ENCODE measurements around the gene GLCCI1. TPM values are rescaled to one million over a fixed set of nuclear protein-coding genes. Genes with fewer than 3 reads are reported as not detected.

GLCCI1 gene
- polyA plus RNA-seq, 2 of the 4 experiments (the other 2 are of a cell fraction) = 1.2 to 2.8 TPM

DNA sequence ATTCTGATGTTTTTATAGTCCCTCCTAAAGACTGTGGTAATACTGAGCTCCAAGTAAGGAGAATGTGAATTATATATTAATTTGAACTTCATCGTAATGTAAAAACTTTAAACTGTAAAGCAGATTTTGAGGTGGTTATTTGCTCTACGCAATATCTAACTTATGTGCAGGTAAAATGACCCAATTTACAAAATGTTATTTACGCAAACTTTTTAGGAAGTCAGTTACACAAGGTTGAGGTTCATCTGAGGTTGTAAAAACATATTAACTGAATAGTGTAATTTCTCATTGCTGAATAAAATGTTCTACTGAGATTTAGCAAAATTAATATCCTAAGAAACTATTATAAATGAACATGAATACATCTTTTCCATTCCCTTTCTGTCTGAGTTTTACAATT, 15.8 kb downstream of the GLCCI1 start:
- ChIA-PET POLR2A (no interaction called here), CTCF (no interaction called here)
- H3K4me3 ChIP-seq = no peak overlapping the region
- FAIRE-seq (no peak), DNase-seq (ENCODE audit: low read depth in 1 of 2, low spot score in 1 of 2) (no peak), ATAC-seq (no peak)
- no peaks in the 10 kb centered on the region for H3K4me1 ChIP-seq
- no peaks in the 10 kb centered on the region for H3K9me3 ChIP-seq
- no peak overlapping the region for H3K4me2 ChIP-seq
- 78% methylated on average over 3 of the region's 3 CpGs for WGBS (ENCODE audit: missing lambda C conversion rate)
- TF ChIP-seq JUNB (IDR thresholded peaks at IDR 0.05) (no peak), POLR2A (IDR thresholded peaks at IDR 0.05; ENCODE audit: low read length) (no peak), NPAS2 (CRISPR knock-in tag; IDR thresholded peaks at IDR 0.05; ENCODE audit: borderline replicate concordance) (no peak), SREBF2 (IDR thresholded peaks at IDR 0.05) (no peak), MAFK (IDR thresholded peaks at IDR 0.05; ENCODE audit: partially characterized antibody) (no peak), FOSB (CRISPR knock-in tag; IDR thresholded peaks at IDR 0.05) (no peak), MAZ (IDR thresholded peaks at IDR 0.05; ENCODE audit: borderline replicate concordance, low read depth, low read length) (no peak), EHMT2 (IDR thresholded peaks at IDR 0.05; ENCODE audit: low read depth) (no peak), GATA3 (IDR thresholded peaks at IDR 0.05; ENCODE audit: borderline replicate concordance) (no peak), CBX2 (IDR thresholded peaks at IDR 0.05; ENCODE audit: borderline replicate concordance, low read depth) (no peak), CHD2 (IDR thresholded peaks at IDR 0.05; ENCODE audit: low read length, partially characterized antibody) (no peak), HOXA7 (CRISPR knock-in tag; IDR thresholded peaks at IDR 0.05) (no peak), TFCP2L1 (CRISPR knock-in tag; IDR thresholded peaks at IDR 0.05) (no peak), RFX5 (IDR thresholded peaks at IDR 0.05) (no peak), ZFP36 (IDR thresholded peaks at IDR 0.05; ENCODE audit: borderline replicate concordance, partially characterized antibody) (no peak)
- TF ChIP-seq, protein P1, sequence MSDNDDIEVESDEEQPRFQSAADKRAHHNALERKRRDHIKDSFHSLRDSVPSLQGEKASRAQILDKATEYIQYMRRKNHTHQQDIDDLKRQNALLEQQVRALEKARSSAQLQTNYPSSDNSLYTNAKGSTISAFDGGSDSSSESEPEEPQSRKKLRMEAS (IDR thresholded peaks at IDR 0.05) = no peak
- TF ChIP-seq, protein P2, sequence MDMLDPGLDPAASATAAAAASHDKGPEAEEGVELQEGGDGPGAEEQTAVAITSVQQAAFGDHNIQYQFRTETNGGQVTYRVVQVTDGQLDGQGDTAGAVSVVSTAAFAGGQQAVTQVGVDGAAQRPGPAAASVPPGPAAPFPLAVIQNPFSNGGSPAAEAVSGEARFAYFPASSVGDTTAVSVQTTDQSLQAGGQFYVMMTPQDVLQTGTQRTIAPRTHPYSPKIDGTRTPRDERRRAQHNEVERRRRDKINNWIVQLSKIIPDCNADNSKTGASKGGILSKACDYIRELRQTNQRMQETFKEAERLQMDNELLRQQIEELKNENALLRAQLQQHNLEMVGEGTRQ (IDR thresholded peaks at IDR 0.05) = no peak
- H3K27ac ChIP-seq = no peak overlapping the region

DNA sequence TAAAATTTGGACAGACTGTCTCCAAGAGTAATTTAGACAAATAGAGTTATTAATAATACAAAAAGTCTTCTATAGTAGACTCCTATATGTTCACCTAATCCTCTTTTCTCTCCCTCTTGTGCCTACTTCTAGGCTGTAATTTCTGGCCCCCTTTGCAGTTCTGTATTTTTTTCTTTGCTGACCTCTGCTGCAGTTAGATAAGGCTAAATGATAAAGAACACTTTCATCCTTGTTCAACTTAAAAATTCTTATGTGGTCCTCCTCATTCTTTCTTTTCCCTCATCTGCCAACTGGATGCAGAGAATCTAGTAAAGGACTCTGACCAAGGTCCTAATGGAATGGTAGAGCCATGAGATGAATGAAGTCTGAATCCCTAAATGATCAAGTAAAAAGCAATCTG, 20.1 kb downstream of the GLCCI1 start:
- H3K9me3 ChIP-seq = peaks cover 14% of the 10 kb centered on the region; the same call in 2 of the 3 replicates
- FAIRE-seq (no peak), ATAC-seq (no peak), DNase-seq (ENCODE audit: low read depth in 1 of 2, low spot score in 1 of 2) (no peak)
- H3K4me1 ChIP-seq = no peaks in the 10 kb centered on the region
- POLR2A ChIA-PET = no interaction called here
- TF ChIP-seq, protein P3, sequence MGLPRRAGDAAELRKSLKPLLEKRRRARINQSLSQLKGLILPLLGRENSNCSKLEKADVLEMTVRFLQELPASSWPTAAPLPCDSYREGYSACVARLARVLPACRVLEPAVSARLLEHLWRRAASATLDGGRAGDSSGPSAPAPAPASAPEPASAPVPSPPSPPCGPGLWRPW (IDR thresholded peaks at IDR 0.05) = no peak
- TF ChIP-seq, protein P4, sequence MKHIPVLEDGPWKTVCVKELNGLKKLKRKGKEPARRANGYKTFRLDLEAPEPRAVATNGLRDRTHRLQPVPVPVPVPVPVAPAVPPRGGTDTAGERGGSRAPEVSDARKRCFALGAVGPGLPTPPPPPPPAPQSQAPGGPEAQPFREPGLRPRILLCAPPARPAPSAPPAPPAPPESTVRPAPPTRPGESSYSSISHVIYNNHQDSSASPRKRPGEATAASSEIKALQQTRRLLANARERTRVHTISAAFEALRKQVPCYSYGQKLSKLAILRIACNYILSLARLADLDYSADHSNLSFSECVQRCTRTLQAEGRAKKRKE (CRISPR knock-in tag; IDR thresholded peaks at IDR 0.05; ENCODE audit: low read depth) = no peak
- TF ChIP-seq MAFK (IDR thresholded peaks at IDR 0.05; ENCODE audit: partially characterized antibody) (no peak), JUN (IDR thresholded peaks at IDR 0.05) (no peak), GATA3 (IDR thresholded peaks at IDR 0.05; ENCODE audit: borderline replicate concordance) (no peak), ZNF302 (CRISPR knock-in tag; IDR thresholded peaks at IDR 0.05) (no peak), RNF2 (IDR thresholded peaks at IDR 0.05; ENCODE audit: borderline replicate concordance, low read depth) (no peak), KDM5A (IDR thresholded peaks at IDR 0.05) (no peak), RFX5 (IDR thresholded peaks at IDR 0.05) (no peak), MYC (IDR thresholded peaks at IDR 0.05; ENCODE audit: borderline replicate concordance, low read length) (no peak), ESRRA (IDR thresholded peaks at IDR 0.05; ENCODE audit: borderline replicate concordance, low read length) (no peak), SMC3 (IDR thresholded peaks at IDR 0.05) (no peak), NFE2L2 (conservative IDR thresholded peaks at IDR 0.05; ENCODE audit: low read length) (no peak)
- TF ChIP-seq, protein P5, sequence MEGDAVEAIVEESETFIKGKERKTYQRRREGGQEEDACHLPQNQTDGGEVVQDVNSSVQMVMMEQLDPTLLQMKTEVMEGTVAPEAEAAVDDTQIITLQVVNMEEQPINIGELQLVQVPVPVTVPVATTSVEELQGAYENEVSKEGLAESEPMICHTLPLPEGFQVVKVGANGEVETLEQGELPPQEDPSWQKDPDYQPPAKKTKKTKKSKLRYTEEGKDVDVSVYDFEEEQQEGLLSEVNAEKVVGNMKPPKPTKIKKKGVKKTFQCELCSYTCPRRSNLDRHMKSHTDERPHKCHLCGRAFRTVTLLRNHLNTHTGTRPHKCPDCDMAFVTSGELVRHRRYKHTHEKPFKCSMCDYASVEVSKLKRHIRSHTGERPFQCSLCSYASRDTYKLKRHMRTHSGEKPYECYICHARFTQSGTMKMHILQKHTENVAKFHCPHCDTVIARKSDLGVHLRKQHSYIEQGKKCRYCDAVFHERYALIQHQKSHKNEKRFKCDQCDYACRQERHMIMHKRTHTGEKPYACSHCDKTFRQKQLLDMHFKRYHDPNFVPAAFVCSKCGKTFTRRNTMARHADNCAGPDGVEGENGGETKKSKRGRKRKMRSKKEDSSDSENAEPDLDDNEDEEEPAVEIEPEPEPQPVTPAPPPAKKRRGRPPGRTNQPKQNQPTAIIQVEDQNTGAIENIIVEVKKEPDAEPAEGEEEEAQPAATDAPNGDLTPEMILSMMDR (IDR thresholded peaks at IDR 0.05) = no peak
- H3K27ac ChIP-seq = no peak overlapping the region
- H3K4me2 ChIP-seq = no peak overlapping the region
- no peak overlapping the region for H3K4me3 ChIP-seq
- CTCF ChIA-PET = interaction anchor here (1.0 kb wide), 1 partner anchor 10 kb away, joined by 3 read pairs; no protein-coding TSS in a partner anchor
